HG03108 (cell line): ENCODE data around the gene ELAVL1.

Experiments used
- ATAC-seq: cut with Tn5 transposase; IDR thresholded peaks from one replicate; pipeline ENCODE4 v1.9.1; 2021; ENCODE audit warnings: moderate library complexity; ENCODE audit not compliant: unreplicated experiment

ELAVL1 gene

DNA sequence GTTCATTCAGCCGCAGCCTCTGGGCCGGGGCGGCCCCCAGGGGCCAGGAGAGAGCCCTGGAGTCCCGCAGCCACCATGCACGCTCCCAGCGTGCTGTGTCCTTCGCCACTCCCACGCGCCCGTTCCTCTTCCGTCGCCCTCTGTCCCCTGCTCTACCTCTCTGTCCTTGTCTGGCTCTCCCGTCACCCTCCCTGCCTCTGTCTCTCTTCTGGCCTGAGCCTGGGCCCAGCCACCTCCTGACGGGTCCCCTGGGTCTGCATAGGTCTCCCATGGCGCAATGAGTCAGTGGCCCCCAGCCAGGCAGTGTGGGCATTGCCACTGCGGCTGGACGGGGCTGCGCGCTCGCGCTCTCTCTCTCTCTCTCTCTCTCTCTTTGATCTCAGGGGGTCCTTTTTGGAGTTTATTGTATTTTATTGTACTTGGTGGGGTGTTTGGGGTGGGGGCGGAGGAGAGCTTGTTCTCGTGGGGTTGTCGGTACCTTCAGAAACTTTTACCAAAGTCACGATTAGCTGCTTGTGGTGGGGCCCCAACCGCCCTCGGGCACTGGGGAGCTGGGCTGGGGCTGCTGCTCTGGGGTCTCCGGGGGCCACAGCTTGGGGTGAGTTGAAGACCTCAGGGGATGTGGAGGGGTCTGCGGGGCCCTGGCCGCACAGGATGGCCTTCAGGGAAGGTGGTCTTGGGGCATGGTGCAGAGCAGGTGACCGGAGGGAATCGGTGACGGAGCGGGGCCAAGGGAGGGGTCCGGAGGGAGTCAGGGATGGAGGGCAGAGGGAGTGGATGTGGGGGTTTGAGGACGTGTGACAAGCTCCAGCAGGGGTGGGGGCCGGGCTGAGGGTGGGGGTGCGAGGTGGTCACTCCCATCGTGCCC, 92.5 kb downstream of the ELAVL1 start:
- no peak for ATAC-seq

DNA sequence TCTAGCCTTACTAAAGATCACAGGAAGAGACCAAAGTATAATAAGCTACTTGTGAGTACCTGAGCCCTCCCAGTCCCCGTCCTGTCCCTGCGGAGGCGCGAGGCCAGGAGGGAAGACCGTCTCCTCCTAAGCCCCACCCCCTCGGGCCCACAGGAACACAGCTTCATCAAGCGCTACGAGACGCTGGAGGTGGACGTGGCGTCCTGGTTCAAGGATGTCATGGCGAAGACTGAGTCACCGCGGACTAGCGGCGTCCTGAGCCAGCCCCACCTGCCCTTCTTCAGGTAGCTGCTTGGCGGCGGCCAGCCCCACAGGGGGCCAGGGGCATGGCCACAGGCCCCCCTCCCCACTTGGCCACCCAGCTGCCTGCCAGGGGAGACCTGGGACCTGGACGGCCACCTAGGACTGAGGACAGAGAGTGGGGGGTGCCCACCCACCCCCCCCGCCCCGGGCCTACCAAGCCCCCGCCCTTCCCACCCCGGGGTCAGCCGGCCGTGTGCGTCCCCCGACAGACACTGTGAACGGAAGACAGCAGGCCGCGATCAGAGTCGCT, 93.2 kb downstream of the ELAVL1 start:
- no peak for ATAC-seq

DNA sequence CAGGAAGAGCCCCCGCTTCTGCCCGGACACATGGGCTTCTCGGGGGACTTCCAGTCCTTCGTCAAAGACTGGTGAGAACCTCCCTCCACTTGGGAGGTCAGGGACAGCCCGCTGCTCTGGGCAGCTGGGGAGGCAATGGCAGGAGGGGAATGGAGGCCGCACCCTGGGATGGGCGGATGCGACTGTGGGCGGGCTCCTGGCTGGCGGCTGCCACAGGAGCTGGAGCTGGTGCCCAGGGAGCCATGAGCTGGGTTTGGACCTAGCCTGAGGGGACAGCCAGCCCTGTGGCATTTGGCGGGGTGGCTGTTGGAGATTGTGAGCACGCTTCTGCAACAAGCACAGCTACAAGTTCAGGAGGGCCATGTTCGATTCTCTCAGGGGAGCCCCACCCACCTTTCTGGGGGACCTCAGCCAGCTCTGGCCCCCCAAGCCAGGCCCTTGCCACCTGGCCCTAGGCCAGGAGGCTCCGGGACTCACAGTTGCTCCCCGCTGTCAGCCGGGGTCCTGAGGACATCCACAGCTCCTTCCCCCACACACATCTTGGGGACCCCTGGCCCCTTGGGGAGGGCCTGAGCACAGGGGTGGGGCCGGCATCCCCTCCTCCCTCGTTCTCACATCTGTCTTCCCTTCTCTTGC, 93.8 kb downstream of the ELAVL1 start:
- no peak for ATAC-seq

DNA sequence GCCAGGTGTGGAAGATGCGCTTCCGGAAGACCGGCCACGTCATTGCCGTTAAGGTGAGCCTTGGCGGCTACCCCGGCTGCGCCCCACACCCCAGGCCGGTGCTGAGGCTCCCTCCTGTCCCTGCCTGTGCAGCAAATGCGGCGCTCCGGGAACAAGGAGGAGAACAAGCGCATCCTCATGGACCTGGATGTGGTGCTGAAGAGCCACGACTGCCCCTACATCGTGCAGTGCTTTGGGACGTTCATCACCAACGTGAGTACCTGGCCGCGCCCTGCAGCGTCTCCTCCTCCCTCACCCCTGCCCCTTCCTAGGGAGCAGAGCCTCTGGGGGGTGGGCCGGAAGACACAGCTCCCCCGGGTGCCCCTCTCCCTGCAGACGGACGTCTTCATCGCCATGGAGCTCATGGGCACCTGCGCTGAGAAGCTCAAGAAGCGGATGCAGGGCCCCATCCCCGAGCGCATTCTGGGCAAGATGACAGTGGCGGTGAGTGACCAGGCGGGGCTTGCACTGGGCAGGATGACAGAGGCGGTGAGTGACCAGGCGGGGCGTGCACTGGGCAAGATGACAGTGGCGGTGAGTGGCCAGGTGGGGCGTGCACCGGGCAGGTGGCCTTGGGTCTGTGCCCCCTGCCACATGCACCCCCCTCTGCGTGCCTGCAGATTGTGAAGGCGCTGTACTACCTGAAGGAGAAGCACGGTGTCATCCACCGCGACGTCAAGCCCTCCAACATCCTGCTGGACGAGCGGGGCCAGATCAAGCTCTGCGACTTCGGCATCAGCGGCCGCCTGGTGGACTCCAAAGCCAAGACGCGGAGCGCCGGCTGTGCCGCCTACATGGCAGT, 94.9 kb downstream of the ELAVL1 start:
- ATAC-seq: no peak

DNA sequence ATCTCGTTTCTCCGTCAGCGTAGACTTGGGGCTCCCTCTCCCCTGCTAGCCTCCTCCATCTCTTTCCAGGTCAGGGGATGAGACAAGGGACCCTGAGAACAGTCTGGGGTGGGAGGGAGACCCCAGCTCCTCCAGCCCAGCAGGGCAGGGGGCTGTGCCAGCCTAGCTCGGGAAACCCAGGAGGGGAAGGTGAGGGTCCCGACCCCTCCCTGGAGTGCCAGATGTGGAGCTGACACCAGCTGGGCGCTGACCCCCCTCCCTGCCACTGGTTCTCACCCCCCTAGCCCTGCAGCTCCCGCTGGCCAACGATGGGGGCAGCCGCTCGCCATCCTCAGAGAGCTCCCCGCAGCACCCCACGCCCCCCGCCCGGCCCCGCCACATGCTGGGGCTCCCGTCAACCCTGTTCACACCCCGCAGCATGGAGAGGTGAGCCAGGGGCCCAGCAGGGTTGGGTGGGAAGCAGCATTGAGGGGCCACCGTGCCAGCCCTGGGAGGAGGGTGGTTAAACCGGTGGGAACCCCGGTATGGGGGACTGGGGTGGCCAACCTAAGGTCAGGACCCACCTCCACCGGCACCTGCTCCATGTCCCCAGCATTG, 95.9 kb downstream of the ELAVL1 start:
- ATAC-seq: no peak

DNA sequence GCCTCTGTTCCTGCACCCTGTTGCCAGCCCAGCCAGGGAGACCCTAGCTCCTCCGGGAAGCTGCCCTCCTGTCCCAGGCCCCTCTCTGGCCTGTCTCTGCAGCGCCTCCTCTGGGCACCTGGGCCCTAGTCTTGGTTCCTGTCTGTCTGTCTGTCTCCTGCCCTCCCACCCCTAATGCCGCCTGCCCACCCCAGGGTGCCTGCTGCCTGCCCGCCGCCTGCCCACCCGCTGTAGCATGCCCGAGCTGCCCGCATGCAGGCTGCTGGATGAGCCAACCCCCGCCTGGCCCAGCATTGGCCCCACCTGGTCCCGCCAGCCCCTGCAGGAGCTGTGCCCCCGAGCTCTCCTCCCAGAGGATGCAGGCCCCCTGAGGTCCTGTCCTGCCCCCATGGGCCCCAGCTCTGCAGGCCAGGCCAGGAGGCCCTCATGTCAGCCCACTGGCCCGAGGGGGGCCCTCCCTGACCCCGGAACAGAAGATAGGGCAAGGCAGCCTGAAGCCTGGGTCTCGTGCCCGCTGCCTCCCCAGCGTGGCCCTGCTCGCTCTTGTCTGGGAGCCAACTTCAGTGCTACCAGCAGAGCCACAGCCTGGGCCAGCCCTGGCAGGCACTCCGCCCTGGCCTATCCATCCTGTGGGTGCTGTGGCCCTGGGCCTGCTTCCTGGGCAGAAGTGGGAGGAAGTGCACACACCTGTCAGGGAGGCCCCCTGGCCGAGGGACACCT, 96.5 kb downstream of the ELAVL1 start:
- no peak for ATAC-seq
